HL-60 (cell line): ENCODE data around the gene CTNNA3.

Source experiments
- DNase-seq, 2 experiments: peaks; one replicate each; pipeline ENCODE4 v3.0.0-alpha.2; 2010 to 2020; ENCODE audit warnings: low read depth in 1 of 2, low spot score in 1 of 2
- H3K27ac ChIP-seq: fragments of 250-450 bp; sonication (Bioruptor Pico); replicated peaks from 2 replicates; pipeline ENCODE4 v1.5.1; 2020; ENCODE audit warnings: mild to moderate bottlenecking, moderate library complexity
- H3K27me3 ChIP-seq: fragments of 250-450 bp; sonication (Bioruptor Pico); 2 replicates; pipeline ENCODE4 v1.5.1; 2021; ENCODE audit warnings: mild to moderate bottlenecking, moderate library complexity; ENCODE audit not compliant: insufficient read depth, poor library complexity, severe bottlenecking
- H3K4me3 ChIP-seq: replicated peaks from 2 replicates; pipeline ENCODE4 v1.5.1; 2011; ENCODE audit warnings: mild to moderate bottlenecking, control low read depth, low read length; ENCODE audit not compliant: insufficient read depth
- CTCF ChIP-seq: IDR thresholded peaks from one replicate; pipeline ENCODE4 v1.5.1; 2011; ENCODE audit warnings: low read length, control low read depth, inconsistent platforms; ENCODE audit not compliant: insufficient read depth
- GABPA ChIP-seq: IDR thresholded peaks from 2 replicates; pipeline ENCODE4 v1.6.1; 2012; ENCODE audit warnings: low read depth
- POLR2AphosphoS5 ChIP-seq: IDR thresholded peaks from 2 replicates; pipeline ENCODE4 v1.6.1; 2012; ENCODE audit warnings: low read depth
- REST ChIP-seq: IDR thresholded peaks from 2 replicates; pipeline ENCODE4 v1.6.1; 2012; ENCODE audit warnings: low read depth; ENCODE audit not compliant: insufficient replicate concordance
- SPI1 ChIP-seq: IDR thresholded peaks from 2 replicates; pipeline ENCODE4 v1.6.1; 2012; ENCODE audit warnings: low read depth, mild to moderate bottlenecking, borderline replicate concordance

The CTNNA3 gene

GRCh38 chr10:66881814-66882213 is 814.2 kb downstream of the CTNNA3 start:
- TF ChIP-seq GABPA = no peak
- no peak for TF ChIP-seq REST
- TF ChIP-seq POLR2AphosphoS5 = no peak
- TF ChIP-seq SPI1 = no peak
- TF ChIP-seq CTCF = no peak
- H3K27ac ChIP-seq = no peak overlapping the region
- no peaks in the 10 kb centered on the region for H3K27me3 ChIP-seq
- H3K4me3 ChIP-seq = no peak overlapping the region
- no peak for DNase-seq

GRCh38 chr10:66880826-66881225 is 815.2 kb downstream of the CTNNA3 start:
- DNase-seq = no peak
- H3K27me3 ChIP-seq = no peaks in the 10 kb centered on the region
- no peak overlapping the region for H3K4me3 ChIP-seq
- no peak overlapping the region for H3K27ac ChIP-seq
- no peak for TF ChIP-seq CTCF
- no peak for TF ChIP-seq GABPA
- no peak for TF ChIP-seq SPI1
- no peak for TF ChIP-seq POLR2AphosphoS5
- TF ChIP-seq REST = no peak

- Histone ChIP-seq H3K4me3 (no peak overlapping the region), H3K27ac (no peak overlapping the region), H3K27me3 (no peaks in the 10 kb centered on the region)
- DNase-seq = no peak
- TF ChIP-seq GABPA (no peak), CTCF (no peak), SPI1 (no peak), POLR2AphosphoS5 (no peak), REST (no peak)
Observed at GRCh38 chr10:66880292-66880691, 815.7 kb downstream of the CTNNA3 start.
